HAP-1 (cell line): ENCODE measurements around the gene HPD.
A peak's percentile ranks its signal among the peaks of the same experiment; 100 is the strongest.

ENCODE experiments used
- DNase-seq, 2 experiments: peaks; one replicate each; pipeline ENCODE4 v3.0.0-alpha.2; 2016 to 2020; ENCODE audit warnings: low spot score in 2 of 2
- H3K27me3 ChIP-seq: fragments of 250-450 bp; sonication (Bioruptor Pico); 2 replicates; pipeline ENCODE4 v1.5.1; 2020; ENCODE audit warnings: low read depth, mild to moderate bottlenecking, moderate library complexity
- H3K36me3 ChIP-seq: fragments of 250-450 bp; sonication (Bioruptor Pico); replicated peaks from 2 replicates; pipeline ENCODE4 v1.5.1; 2020; ENCODE audit warnings: mild to moderate bottlenecking
- H3K4me1 ChIP-seq: fragments of 250-450 bp; sonication (Bioruptor Pico); 2 replicates; pipeline ENCODE4 v1.5.1; 2020; ENCODE audit warnings: mild to moderate bottlenecking
- H3K4me3 ChIP-seq: fragments of 250-450 bp; sonication (Bioruptor Pico); 2 replicates; pipeline ENCODE4 v1.5.1; 2020; ENCODE audit warnings: mild to moderate bottlenecking, moderate library complexity
- H3K9me3 ChIP-seq: fragments of 250-450 bp; sonication (Bioruptor Pico); 2 replicates; pipeline ENCODE4 v1.5.1; 2020; ENCODE audit warnings: mild to moderate bottlenecking, moderate library complexity
- in situ Hi-C: fragments of 300-500 bp; cut with MboI; formaldehyde crosslinking; loops from 3 replicates; pipeline ENCODE4 v1.14.3; 2020; ENCODE audit warnings: low sequenced_read_pairs, inconsistent platforms, mixed read lengths

Gene HPD

DNA sequence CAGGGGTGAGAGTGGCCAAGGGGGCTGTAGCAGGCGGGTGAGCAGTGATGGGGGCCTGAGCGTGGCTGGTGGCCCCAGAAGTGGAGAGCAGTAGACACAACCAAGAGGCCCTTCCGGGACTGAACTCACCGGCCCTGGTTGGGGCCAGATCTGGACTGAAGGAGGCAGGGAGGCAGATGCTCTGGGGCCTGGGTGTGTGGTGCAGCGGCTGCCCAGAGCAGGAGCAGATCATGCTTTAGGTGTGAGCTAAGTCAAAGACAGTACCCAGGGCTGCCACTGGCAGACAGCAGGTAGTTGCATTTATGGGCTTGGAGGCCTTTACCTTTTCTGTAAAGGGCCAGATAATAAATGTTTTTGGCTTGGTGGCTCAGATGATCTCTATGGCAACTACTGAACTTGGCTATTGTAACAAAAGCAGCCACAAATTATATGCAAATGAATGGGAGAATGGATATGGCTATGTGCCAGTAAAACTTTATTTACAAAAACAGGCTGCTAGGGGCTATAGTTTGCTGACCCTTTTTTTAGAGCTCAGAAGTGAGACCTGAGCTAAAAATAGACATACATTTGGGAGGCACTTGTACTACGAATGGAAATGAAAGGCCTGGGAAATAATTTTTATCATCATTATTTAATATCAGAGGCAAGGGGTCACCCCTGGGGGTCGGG, 29.3 kb downstream of the HPD start:
- Histone ChIP-seq H3K4me3 (no peak overlapping the region), H3K9me3 (no peaks in the 10 kb centered on the region), H3K36me3 (peaks cover 41% of the 10 kb centered on the region), H3K4me1 (peaks cover 5% of the 10 kb centered on the region), H3K27me3 (no peaks in the 10 kb centered on the region)
- DNase-seq = peak in 1 of 2 experiments; percentile 46
- in situ Hi-C loops = no loop called here

DNA sequence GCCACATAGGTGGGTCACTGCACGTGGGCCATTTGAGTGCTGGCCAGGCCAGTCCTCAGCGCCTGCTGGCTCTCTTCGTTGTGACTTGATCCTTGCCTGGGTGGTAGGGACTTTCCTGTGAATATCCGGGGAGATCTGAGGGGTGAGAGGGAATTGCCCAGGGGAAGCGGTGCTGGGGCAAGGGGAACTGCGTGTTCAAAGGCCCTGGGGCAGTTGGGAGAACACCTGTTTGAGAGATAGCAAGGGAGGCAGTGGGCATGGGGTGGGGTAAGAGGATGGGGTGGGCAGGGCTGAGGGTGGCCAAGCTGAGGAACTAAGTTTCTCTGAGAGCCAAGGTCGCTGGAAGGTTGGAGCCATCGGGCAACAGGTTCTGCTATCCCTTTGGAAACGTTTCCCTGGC, 29.8 kb downstream of the HPD start:
- H3K9me3 ChIP-seq = no peaks in the 10 kb centered on the region
- in situ Hi-C loops = no loop called here
- DNase-seq = no peak
- H3K4me3 ChIP-seq = no peak overlapping the region
- no peaks in the 10 kb centered on the region for H3K27me3 ChIP-seq
- peaks cover 45% of the 10 kb centered on the region for H3K36me3 ChIP-seq
- H3K4me1 ChIP-seq = peaks cover 5% of the 10 kb centered on the region

DNA sequence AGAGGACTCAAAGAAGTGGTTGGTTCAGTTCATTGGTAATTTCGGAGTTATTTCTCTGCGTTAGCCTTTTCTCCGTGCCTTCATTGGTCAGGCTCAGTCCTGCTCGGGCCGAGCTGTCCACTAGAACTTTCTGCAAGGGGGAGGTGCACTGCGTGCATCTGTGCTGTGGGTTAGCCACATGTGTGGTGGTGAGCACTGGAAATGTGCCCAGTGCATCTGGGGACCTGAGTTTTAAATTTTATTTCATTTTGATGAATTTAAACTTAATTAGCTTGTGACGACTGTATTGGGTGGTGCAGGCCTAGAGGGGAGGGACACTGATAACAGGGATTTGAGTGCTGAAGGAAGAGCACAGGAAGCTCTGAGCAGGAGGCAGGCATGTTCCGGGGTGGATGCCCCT, 30.4 kb downstream of the HPD start:
- H3K9me3 ChIP-seq = no peaks in the 10 kb centered on the region
- peaks cover 50% of the 10 kb centered on the region for H3K36me3 ChIP-seq
- H3K4me1 ChIP-seq = peaks cover 5% of the 10 kb centered on the region
- no peak for DNase-seq
- H3K27me3 ChIP-seq = no peaks in the 10 kb centered on the region
- no peak overlapping the region for H3K4me3 ChIP-seq
- in situ Hi-C loops = no loop called here

DNA sequence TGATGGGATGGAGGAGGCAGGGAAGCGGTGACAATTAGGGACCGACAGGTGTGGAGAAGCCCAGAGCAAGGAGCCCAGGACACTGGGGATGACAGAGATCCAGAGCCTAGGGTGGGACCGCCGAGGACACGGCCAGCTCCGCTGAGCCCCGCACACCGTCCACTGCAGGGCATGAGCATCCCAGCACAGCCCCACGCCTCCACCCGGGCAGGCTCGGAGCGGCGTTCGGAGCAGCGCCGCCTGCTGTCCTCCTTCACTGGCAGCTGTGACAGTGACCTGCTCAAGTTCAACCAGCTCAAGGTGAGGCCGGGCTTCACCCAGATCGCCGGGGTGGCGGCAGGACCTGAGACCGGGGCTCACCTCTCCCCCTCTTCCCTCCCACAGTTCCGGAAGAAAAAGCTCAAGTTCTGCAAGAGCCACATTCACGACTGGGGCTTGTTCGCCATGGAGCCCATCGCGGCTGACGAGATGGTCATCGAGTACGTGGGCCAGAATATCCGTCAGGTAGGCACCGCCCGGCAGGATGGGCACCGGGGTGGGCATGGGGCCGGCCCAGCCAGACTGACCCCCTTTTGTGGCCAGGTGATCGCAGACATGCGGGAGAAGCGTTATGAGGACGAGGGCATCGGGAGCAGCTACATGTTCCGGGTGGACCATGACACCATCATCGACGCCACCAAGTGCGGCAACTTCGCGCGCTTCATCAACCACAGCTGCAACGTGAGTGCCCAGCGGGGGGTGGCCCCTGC, 31.1 kb downstream of the HPD start:
- no peak for DNase-seq
- Histone ChIP-seq H3K4me1 (peaks cover 5% of the 10 kb centered on the region), H3K9me3 (no peaks in the 10 kb centered on the region), H3K27me3 (no peaks in the 10 kb centered on the region), H3K36me3 (peaks cover 53% of the 10 kb centered on the region), H3K4me3 (no peak overlapping the region)
- in situ Hi-C loops = no loop called here

DNA sequence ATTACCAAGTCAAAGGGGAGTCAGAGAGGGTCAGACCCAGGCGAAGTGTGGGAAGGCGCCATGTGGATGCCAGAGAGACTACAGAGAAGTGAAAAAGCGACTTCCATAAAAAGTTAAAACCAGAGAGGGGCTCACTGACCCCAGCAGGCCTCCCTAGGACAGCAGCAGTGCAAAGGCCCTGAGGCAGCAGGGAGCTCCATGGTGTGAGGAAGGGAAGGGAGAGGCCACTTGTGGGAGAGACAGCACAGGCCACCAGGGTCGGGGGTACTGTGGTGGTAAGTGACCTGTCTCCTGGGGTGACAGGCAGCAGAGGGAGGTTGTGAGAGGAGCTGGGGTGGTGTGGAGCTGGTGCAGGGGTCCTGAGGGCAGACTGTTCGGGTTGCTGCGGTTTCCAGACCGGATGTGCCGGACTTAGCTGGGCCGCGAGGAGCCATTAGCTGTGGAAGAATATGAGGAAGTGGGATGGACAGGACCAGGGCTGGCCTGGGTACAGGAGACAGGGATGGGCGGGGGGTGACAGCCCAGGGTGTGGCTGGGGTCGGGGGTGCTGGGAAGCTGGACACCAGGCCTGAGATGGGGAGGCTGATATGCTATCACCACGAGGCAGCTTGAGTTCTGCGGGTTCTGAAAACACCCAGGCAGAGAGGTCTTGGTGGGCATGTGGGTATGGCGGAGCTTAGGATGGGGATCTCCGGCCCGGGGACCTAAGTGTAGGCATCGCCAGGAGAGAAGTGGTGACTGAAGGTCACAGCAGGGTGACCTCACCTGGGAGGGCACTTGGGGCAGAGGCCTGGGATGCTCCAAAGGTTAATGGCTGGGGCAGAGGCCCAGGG, 32.1 kb downstream of the HPD start:
- peaks cover 60% of the 10 kb centered on the region for H3K36me3 ChIP-seq
- in situ Hi-C loops = no loop called here

DNA sequence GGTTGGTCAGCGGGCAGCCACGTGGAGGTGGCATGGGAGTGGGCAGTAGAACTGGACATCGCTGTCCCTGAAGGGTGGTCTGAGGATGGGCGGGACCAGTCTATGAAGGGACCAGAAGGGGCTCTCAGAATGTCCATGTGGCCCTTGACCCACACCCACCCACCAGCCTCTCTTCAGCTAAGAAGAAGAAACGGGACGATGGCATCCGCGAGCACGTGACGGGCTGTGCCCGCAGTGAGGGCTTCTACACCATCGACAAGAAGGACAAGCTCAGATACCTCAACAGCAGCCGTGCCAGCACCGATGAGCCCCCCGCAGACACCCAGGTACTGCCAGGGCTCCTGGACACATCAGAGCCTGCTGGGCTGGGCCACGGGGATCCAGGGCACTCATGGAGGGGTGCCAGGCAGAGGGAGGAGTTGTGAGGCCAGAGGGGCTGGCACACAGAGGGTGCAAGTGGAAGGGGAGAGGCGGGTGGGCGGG, 33.6 kb downstream of the HPD start:
- Histone ChIP-seq H3K27me3 (no peaks in the 10 kb centered on the region), H3K4me3 (no peak overlapping the region), H3K9me3 (no peaks in the 10 kb centered on the region), H3K36me3 (peaks cover 64% of the 10 kb centered on the region), H3K4me1 (peaks cover 5% of the 10 kb centered on the region)
- no peak for DNase-seq
- in situ Hi-C loops = no loop called here

More for the DNA sequence above, 32.1 kb downstream of the HPD start:
- H3K4me1 ChIP-seq = peaks cover 5% of the 10 kb centered on the region
- no peak for DNase-seq
- H3K27me3 ChIP-seq = no peaks in the 10 kb centered on the region
- no peak overlapping the region for H3K4me3 ChIP-seq
- H3K9me3 ChIP-seq = no peaks in the 10 kb centered on the region

DNA sequence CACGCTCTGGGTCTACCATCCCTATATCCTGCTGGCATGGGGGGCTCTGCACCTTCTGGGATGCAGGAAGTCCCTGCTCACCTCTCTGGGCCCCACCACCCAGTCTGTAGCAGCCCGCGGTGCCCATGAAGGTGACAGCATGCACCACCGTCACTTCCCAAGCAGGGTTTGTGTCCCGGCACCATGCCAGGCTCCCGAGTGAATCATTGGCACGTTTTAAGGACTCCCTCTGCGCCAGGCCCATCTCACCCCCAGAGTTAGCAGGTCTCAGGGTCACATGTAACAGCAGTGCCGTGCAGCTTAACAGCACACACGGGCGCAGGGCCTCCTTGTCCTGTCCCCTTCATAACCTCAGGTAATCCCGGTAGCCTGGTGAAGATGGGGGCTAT, 34.9 kb downstream of the HPD start:
- in situ Hi-C loops = no loop called here
- H3K36me3 ChIP-seq = peaks cover 73% of the 10 kb centered on the region
- no peak for DNase-seq
- no peaks in the 10 kb centered on the region for H3K27me3 ChIP-seq
- no peaks in the 10 kb centered on the region for H3K4me1 ChIP-seq
- H3K4me3 ChIP-seq = no peak overlapping the region
- no peaks in the 10 kb centered on the region for H3K9me3 ChIP-seq

DNA sequence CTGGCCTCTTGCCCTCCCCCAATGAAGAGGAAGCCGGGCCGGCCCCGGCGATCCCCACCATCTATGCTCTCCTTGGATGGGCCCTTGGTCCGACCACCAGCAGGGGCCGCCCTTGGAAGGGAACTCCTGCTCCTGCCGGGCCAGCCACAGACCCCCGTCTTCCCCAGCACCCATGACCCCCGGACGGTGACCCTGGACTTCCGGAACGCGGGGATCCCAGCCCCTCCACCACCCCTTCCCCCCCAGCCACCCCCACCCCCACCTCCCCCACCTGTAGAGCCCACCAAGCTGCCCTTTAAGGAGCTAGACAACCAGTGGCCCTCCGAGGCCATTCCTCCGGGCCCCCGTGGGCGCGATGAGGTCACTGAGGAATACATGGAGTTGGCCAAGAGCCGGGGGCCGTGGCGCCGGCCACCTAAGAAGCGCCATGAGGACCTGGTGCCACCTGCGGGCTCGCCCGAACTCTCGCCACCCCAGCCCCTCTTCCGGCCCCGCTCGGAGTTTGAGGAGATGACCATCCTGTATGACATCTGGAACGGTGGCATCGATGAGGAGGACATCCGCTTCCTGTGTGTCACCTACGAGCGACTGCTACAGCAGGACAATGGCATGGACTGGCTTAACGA, 35.4 kb downstream of the HPD start:
- Histone ChIP-seq H3K36me3 (peaks cover 71% of the 10 kb centered on the region), H3K4me3 (no peak overlapping the region)
- DNase-seq = no peak

DNA sequence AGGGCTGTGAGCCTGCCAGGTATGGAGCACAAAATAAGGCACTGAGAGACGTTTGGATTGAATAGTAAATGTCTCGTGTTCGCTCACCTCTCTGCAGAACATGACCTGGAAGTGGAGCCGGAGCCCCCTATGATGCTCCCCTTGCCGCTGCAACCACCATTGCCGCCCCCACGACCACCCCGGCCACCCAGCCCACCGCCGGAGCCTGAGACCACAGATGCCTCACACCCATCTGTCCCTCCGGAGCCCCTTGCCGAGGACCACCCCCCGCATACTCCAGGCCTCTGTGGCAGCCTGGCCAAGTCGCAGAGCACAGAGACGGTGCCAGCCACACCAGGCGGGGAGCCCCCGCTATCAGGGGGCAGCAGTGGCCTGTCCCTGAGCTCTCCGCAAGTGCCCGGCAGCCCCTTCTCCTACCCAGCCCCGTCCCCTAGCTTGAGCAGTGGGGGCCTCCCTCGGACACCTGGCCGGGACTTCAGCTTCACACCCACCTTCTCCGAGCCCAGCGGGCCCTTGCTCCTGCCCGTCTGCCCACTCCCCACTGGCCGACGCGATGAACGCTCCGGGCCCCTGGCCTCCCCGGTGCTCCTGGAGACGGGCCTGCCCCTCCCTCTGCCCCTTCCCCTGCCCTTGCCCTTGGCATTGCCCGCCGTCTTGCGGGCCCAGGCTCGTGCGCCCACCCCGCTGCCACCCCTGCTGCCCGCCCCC, 36.1 kb downstream of the HPD start:
- no peak for DNase-seq
- Histone ChIP-seq H3K4me1 (no peaks in the 10 kb centered on the region), H3K27me3 (no peaks in the 10 kb centered on the region), H3K4me3 (no peak overlapping the region), H3K9me3 (no peaks in the 10 kb centered on the region), H3K36me3 (peaks cover 71% of the 10 kb centered on the region)
- in situ Hi-C loops = no loop called here

More for the DNA sequence above, 35.4 kb downstream of the HPD start:
- H3K4me1 ChIP-seq = no peaks in the 10 kb centered on the region
- in situ Hi-C loops = no loop called here
- no peaks in the 10 kb centered on the region for H3K9me3 ChIP-seq
- H3K27me3 ChIP-seq = no peaks in the 10 kb centered on the region

DNA sequence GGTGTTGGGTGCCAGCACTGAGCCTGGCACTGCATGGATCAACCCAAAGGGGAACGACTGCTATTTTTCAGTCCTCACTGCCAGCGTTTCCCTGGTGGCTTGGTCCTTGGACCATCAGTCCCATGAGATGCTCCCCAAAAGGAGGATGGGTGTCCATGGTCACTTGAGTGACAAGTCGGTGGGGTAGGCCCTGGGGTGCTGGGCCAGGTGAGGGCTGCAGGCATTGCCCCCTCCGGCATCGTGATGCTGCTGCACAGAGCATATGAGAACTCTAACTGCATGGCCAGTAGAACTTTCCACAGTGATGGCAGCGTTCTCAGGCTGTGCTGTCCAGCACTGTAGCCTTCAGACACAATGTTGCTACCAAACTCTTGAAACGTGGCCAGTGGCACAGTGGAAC, 38.6 kb downstream of the HPD start:
- peaks cover 77% of the 10 kb centered on the region for H3K36me3 ChIP-seq

DNA sequence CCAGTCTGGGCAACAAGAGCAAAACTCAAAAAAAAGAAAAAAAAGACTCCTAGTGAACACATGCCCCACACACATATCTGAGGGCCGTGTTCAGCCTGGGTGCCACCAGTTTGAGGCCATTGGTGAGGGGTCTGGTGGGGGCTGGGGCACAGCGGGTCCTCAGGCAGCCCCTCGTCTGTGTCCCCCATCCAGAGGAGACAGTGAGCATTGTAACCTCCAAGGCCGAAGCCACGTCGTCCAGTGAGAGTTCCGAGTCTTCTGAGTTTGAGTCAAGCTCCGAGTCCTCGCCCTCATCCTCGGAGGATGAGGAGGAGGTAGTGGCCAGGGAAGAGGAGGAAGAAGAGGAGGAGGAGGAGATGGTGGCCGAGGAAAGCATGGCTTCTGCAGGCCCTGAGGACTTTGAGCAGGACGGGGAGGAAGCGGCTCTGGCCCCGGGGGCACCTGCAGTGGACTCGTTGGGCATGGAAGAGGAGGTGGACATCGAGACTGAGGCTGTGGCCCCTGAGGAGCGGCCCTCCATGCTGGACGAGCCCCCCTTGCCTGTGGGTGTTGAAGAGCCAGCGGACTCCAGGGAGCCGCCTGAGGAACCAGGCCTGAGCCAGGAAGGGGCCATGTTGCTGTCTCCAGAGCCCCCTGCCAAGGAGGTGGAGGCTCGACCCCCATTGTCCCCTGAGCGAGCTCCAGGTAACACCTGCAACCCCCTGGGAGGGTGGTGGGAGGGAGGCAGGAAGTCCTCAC, 39.3 kb downstream of the HPD start:
- in situ Hi-C loops = no loop called here
- Histone ChIP-seq H3K36me3 (peaks cover 84% of the 10 kb centered on the region), H3K4me3 (no peak overlapping the region), H3K9me3 (no peaks in the 10 kb centered on the region), H3K27me3 (no peaks in the 10 kb centered on the region), H3K4me1 (no peaks in the 10 kb centered on the region)
- no peak for DNase-seq

More for the DNA sequence above, 38.6 kb downstream of the HPD start:
- H3K4me3 ChIP-seq = no peak overlapping the region
- H3K4me1 ChIP-seq = no peaks in the 10 kb centered on the region
- in situ Hi-C loops = no loop called here
- H3K9me3 ChIP-seq = no peaks in the 10 kb centered on the region
- DNase-seq = no peak
- no peaks in the 10 kb centered on the region for H3K27me3 ChIP-seq

DNA sequence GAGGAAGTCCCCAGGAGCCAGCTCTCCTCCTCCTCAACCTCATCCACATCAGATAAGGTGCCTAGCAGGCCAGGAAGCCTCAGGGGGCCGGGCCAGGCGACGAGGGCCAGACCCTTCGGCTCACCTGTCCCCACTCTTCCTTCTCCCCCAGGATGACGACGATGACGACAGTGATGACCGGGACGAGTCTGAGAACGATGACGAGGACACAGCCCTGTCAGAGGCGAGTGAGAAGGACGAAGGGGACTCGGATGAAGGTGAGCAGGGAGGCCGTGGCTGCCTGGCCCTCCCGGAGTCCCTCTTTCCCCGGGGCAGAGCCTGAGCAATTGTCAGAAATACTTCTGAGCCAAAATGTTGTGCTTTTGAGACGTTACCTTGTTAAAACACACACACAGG, 41.0 kb downstream of the HPD start:
- Histone ChIP-seq H3K4me1 (no peaks in the 10 kb centered on the region), H3K9me3 (no peaks in the 10 kb centered on the region), H3K4me3 (no peak overlapping the region), H3K27me3 (no peaks in the 10 kb centered on the region), H3K36me3 (peaks cover 80% of the 10 kb centered on the region)
- DNase-seq = no peak
- in situ Hi-C loops = no loop called here
